ENCODE measurements around the gene CYP26C1.

Gene CYP26C1

DNA sequence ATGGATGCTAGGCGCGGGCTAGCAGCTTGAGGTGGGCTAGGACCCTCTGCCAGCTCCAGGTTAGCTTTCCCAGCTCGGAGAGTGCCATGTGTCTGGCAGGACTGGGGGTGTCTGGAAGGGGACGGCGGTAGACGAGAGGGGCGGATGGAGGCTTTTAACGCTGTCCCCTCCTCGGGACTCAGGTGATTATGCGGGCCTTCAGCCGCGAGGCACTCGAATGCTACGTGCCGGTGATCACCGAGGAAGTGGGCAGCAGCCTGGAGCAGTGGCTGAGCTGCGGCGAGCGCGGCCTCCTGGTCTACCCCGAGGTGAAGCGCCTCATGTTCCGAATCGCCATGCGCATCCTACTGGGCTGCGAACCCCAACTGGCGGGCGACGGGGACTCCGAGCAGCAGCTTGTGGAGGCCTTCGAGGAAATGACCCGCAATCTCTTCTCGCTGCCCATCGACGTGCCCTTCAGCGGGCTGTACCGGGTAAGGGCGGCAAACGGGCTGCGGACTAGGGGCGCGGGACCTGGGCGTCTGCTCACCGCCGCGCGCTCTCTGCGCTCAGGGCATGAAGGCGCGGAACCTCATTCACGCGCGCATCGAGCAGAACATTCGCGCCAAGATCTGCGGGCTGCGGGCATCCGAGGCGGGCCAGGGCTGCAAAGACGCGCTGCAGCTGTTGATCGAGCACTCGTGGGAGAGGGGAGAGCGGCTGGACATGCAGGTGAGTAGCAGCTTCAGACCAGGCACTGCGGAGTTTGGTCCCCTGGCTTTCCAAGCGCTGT is 14.2 kb downstream of the CYP26C1 start:
- in situ Hi-C loops (cut with MboI; ENCODE audit: low pct_unique_long_range_greater_than_20kb, low sequenced_read_pairs) = loop anchor here (25.0 kb wide), 1 partner anchor 263 kb away; no protein-coding TSS in a partner anchor

DNA sequence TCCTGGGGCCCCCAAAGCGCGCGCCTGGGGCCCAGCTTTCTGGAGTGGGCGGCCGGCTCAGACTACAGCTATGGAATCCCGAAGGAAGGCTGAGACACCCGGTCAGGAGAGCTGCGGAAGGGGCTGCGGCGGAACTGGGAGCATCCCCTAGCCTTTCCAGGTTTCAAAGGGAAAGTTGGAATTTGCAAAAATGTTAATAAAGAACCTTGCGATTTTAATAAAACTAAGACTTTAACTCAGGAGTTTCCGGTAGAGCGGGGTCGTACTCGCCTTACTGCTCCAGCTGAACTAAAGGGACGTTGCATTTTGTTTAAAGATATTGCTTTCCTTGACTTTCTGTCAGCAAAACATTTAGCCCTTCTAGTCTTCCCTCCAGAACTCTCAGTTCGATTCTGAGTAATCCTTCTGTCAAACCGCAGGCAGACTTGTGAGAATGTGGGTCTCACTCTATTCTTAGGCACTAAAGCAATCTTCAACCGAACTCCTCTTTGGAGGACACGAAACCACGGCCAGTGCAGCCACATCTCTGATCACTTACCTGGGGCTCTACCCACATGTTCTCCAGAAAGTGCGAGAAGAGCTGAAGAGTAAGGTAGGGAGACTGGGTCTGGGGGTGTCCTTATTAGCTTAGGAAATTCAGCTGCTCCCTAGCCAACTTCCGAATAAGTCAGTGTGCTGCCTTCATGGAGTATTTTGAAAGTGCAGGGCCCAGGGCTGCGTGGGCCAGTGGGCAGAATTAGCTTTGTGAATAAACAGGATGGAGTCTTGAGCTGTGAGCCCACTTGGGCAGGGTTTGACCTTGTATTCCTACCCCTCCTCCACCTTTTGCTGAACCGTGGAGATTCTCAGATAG is 15.0 kb downstream of the CYP26C1 start:
- no peak for DNase-seq
- in situ Hi-C loops (cut with MboI; ENCODE audit: low pct_unique_long_range_greater_than_20kb, low sequenced_read_pairs) = loop anchor here (25.0 kb wide), 1 partner anchor 262 kb away; no protein-coding TSS in a partner anchor

More for the DNA sequence above, 14.2 kb downstream of the CYP26C1 start:
- no peak for DNase-seq

DNA sequence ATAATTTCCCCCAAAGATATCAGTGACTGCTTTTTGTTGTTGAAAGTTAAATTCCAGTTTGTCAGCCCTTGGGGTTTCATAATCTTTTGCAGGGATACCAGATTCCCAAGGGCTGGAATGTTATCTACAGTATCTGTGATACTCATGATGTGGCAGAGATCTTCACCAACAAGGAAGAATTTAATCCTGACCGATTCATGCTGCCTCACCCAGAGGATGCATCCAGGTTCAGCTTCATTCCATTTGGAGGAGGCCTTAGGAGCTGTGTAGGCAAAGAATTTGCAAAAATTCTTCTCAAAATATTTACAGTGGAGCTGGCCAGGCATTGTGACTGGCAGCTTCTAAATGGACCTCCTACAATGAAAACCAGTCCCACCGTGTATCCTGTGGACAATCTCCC is 16.3 kb downstream of the CYP26C1 start:
- in situ Hi-C loops (cut with MboI; ENCODE audit: low pct_unique_long_range_greater_than_20kb, low sequenced_read_pairs) = loop anchor here (25.0 kb wide), 1 partner anchor 260 kb away; no protein-coding TSS in a partner anchor
- no peak for DNase-seq

DNA sequence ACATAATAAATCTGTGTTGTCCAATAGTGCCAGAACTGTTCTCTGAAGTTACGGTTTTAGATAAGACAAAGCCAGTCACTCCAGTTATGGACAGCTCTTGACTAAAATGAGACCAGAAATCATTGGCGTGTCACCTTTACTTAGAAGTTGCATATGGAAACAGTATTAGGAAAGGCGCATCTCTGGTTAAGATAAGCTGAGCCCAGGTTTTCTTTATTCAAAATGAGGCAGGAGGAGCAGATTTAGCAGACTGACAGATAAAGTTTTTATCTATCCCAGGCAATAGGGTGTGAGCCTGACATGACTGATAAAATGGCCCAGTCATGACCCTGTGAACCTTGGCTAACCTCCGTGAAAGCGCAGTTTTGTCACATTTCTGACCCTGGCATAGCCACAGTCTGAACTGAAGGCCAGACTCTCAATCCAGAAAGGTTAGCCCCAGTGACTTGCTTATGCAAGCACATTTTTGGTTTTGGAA is 17.3 kb downstream of the CYP26C1 start:
- in situ Hi-C loops (cut with MboI; ENCODE audit: low pct_unique_long_range_greater_than_20kb, low sequenced_read_pairs) = loop anchor here (25.0 kb wide), 1 partner anchor 259 kb away; no protein-coding TSS in a partner anchor
- DNase-seq = no peak

DNA sequence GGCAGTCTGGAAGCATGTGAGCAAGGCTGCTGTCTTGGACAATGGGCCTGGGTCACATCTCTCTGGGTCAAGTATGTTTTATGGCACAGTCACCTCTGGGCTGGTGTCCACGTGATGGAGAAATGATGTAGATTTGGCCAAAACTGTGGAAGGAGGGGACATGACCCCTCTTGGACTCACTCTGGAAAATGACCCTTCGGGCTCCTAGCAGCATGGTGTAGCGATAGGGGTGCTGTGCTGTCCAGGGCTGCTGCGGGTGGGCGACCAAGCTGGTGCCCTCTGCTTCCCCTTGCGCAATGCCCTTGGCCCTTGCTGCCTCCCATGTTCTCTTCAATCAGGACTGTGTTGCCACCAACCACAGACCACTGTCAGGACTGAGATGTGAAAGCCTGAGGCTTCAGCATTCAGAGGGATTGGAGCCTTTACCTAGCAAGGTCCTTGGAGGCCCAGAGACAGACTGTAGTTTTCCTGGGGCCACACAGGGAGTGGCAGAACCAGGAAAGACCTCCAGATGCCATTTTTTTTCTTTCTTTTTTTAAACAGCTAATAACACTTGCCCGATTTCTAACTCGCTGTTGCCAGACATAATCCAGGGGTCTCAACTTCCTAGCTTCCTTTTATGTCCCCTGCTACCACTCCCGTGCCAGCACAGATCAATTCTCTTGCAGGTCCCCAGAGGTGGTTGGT is 19.2 kb downstream of the CYP26C1 start:
- in situ Hi-C loops (cut with MboI; ENCODE audit: low pct_unique_long_range_greater_than_20kb, low sequenced_read_pairs) = loop anchor here (25.0 kb wide), 1 partner anchor 257 kb away; no protein-coding TSS in a partner anchor
- DNase-seq = no peak

DNA sequence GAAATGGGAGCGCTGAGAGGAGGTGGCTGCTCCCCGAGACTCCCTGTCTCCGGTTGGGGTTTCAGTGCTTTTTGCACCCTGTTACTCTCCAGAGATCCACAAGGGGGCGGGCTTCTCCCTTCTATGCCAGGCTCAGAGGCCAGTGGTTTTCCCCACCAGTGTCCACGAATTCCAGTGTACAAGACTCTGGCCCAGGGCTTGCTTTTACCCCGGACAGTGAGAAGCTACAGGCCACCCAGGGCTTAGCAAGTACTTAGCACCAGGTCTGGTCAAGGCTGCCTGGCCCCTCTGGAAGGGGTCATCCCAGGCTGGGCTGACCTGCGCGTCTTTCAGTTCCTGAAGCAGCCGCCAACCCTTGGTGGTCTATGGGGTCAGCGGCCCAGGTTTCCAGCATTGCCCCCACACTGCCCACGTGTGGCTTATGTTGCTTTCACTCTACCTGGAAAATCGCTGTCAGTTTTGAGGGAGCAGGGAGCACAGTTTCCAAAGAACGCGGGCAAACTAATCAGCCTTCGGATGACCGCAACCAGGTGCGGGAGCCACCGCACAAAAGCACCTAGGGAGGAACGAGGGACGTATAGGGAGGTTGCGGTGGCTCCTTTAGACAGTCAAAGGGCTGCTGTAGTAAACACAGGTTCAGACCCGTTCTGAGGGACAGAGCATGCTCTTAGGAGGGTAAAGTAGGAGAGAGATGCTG is 19.9 kb downstream of the CYP26C1 start:
- in situ Hi-C loops (cut with MboI; ENCODE audit: low pct_unique_long_range_greater_than_20kb, low sequenced_read_pairs) = loop anchor here (25.0 kb wide), 1 partner anchor 257 kb away; no protein-coding TSS in a partner anchor
- DNase-seq = peak; percentile 64

DNA sequence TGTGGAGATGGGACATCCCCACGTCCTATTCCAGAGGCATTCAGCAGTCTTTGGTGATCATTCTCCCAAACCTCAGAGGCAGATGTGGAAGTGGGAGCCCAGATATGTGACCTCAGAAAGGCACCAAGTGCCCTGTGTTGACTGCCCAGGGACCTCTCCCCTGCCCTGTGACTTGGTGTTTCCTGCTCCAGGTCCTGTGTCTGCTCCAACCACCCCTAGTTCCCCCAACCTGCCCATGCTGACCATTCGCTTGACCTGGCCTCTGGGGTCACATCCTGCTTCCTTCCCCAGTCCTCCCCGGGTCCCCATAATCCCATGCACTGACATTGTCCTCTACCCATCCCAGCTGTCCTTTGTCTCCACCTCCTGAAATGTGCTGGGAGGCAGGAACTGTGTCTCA is 20.7 kb downstream of the CYP26C1 start:
- in situ Hi-C loops (cut with MboI; ENCODE audit: low pct_unique_long_range_greater_than_20kb, low sequenced_read_pairs) = loop anchor here (25.0 kb wide), 1 partner anchor 256 kb away; no protein-coding TSS in a partner anchor

DNA sequence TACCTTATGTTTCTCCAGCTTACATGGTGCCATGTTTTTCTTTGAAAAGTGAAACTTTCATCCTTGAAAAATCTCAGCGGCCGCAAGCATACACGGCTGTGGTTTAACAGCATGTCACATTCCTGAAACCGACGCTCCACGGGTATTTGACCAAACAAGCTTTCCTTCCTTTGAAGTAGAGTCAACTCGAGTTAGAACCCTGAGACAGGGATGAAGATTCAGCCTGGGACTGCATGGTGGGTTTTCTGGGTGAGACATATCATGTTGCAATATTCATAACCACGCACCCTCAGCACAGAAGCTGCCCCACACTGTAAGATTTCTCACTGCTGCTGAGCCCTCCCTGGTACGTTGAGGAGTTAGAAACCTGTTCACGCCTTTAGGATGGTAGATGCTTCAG is 21.2 kb downstream of the CYP26C1 start:
- in situ Hi-C loops (cut with MboI; ENCODE audit: low pct_unique_long_range_greater_than_20kb, low sequenced_read_pairs) = loop anchor here (25.0 kb wide), 1 partner anchor 255 kb away; no protein-coding TSS in a partner anchor

More for the DNA sequence above, 20.7 kb downstream of the CYP26C1 start:
- no peak for DNase-seq

DNA sequence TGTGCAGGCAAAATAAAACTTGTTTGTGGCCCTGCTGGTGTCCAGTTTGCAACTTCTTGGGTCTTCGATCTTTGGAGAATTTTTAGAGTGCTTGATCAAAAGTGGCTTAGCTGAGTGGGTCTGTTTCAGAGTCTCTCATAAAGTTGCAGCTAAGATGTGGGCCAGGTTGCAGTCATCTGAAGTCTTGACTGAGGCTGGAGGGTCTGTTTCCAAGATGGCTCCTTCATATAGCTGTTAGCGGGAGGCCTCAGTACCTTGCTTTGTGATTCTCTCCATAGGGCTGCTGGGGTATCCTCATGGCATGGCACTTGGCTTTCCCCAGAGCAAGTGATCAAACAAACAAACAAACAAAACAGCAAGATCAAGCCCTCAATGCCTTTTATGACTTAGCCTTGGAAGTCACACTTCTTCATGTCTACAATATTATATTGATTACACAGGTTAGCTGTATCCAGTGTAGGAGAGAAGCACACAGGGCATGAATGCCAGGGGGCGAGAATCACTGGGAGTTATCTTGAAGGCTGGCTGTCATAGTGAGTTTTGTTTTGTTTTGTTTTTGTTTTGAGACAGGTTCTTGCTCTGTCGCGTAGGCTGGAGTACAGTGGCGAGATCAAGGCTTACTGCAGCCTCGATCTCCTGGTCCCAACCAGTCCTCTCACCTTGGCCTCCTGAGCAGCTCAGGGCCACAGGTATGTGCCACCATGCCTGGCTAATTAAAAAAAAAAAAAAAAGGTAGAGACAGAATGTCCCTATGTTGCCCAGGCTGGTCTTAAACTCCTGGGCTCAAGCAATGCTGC is 23.3 kb downstream of the CYP26C1 start:
- DNase-seq = no peak
- in situ Hi-C loops (cut with MboI; ENCODE audit: low pct_unique_long_range_greater_than_20kb, low sequenced_read_pairs) = loop anchor here (25.0 kb wide), 1 partner anchor 253 kb away; no protein-coding TSS in a partner anchor

More for the DNA sequence above, 21.2 kb downstream of the CYP26C1 start:
- no peak for DNase-seq

DNA sequence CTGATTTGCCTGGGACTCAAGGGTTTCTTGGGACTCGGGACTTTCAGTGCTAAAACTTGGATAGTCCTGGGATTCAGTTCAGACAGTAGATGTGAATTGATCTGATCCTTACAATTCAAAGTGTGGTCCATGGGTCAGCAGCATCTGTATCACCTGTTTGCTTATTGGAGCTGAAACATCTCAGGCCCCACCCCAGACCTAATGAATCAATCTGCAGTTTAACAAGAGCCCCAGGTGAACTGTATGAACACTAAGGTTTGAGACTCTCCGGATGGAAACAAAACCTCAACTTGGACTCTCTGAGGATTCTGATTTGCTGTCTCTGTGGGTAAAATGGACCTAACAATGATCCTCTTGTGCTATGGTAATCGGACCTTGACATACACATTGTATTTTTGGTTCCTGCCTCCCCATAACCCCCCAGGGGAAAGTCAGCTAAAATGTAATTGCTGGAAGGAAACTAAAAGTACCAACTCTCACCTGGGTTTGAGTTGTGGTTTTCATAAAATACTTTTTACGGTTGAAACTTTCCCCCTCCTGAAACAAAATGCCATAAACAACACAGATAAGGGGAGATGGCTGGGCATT is 24.8 kb downstream of the CYP26C1 start:
- no peak for DNase-seq
- in situ Hi-C loops (cut with MboI; ENCODE audit: low pct_unique_long_range_greater_than_20kb, low sequenced_read_pairs) = loop anchor here (25.0 kb wide), 1 partner anchor 252 kb away; no protein-coding TSS in a partner anchor

DNA sequence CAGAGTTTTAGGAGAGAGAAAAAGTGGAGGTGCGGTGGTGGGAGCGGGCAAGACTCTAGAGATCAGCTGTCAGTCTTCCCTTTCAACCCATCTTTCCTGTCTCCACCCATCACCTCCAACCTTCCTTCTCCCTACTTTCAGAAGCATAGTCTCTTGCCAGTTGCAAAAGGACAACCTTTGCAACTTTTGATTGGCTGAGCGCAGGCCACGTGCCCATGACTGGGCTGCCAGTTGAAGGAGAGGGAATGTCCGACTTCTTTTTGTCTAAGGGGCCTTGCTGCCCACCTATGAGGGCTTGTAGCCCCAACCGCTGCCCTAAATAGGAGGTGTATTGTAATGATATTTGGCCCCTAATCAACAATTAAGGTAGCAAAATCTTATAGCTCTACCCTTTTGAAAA is 25.7 kb downstream of the CYP26C1 start:
- in situ Hi-C loops (cut with MboI; ENCODE audit: low pct_unique_long_range_greater_than_20kb, low sequenced_read_pairs) = loop anchor here (25.0 kb wide), 1 partner anchor 251 kb away; no protein-coding TSS in a partner anchor

DNA sequence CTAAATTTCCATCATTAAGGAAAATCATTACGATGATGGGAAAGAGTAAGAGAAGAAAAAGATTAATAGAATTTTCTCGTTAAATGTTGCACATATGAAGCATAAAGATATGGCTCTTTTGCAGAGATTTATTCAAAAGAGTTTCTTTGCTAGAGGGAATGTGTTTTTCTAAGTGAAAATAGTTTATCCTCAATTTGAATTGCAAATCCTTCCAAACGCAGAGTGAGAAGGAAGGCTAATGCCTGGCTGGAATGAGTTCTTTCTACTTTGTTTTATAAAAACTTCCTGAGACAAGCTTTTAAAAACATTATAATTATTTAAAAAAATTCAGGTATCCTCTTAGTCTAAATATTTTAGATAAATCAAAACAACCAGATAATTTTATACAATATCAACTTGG is 27.2 kb downstream of the CYP26C1 start:
- in situ Hi-C loops (cut with MboI; ENCODE audit: low pct_unique_long_range_greater_than_20kb, low sequenced_read_pairs) = loop anchor here (25.0 kb wide), 1 partner anchor 249 kb away; no protein-coding TSS in a partner anchor
- DNase-seq = no peak

More for the DNA sequence above, 25.7 kb downstream of the CYP26C1 start:
- DNase-seq = no peak

DNA sequence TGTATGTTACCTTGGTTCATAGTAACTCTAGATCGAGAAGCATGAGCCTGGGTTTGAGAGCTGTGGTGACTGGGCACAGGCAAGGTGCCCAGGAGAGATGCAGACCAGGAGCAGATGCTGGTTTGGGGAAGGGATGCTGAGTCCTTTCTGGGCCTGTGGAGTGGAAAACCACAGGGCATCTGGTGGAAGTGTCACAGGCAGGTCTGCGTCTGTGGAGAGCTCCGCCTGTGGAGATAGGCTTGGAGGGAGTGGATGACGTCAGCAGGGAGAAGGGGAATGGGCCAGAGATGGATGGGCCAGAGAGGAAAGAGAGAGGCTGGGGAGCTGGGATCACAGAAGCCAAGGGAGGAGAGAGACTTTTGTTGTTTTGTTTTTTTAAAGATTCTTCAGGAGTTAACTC is 27.9 kb downstream of the CYP26C1 start:
- in situ Hi-C loops (cut with MboI; ENCODE audit: low pct_unique_long_range_greater_than_20kb, low sequenced_read_pairs) = loop anchor here (25.0 kb wide), 1 partner anchor 249 kb away; no protein-coding TSS in a partner anchor
- DNase-seq = no peak

DNA sequence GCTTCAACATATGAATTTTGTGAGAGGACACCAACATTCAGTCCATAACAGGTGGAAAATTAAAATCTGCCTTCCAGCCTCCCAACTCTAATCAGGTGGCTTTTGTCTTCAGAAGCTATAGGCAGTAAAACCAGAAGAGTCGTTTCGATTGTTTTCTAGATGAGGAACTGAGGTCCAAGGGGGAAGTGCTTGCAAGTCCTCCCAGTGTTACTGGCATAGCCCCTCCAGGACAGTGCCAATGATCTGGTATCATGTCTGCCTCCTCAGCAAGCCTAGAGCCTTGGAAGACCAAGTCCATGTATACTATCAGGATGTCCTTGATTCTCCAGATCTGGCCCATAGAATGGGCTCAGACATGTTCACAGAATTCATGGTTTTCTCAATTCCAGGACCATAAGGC is 30.0 kb downstream of the CYP26C1 start:
- DNase-seq = no peak
- in situ Hi-C loops (cut with MboI; ENCODE audit: low pct_unique_long_range_greater_than_20kb, low sequenced_read_pairs) = loop anchor here (25.0 kb wide), 1 partner anchor 247 kb away; no protein-coding TSS in a partner anchor

DNA sequence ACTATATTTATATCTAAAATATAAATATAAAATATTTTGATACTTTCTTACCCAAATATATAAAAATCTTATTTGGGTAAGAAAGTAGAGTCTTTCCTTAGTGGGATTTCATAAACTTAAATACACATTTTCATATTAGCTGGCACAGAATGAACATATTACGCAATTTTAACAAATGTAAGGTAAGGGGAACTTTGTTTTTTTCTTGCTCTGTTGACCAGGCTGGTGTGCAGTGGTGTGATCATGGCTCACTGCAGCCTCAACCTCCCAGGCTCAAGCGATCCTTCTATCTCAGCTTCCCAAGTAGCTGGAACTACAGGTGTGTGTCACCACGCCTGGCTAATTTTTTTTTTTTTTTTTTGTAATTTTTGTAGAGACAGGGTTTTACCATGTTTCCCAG is 31.4 kb downstream of the CYP26C1 start:
- no peak for DNase-seq
- in situ Hi-C loops (cut with MboI; ENCODE audit: low pct_unique_long_range_greater_than_20kb, low sequenced_read_pairs) = loop anchor here (25.0 kb wide), 1 partner anchor 245 kb away; no protein-coding TSS in a partner anchor

DNA sequence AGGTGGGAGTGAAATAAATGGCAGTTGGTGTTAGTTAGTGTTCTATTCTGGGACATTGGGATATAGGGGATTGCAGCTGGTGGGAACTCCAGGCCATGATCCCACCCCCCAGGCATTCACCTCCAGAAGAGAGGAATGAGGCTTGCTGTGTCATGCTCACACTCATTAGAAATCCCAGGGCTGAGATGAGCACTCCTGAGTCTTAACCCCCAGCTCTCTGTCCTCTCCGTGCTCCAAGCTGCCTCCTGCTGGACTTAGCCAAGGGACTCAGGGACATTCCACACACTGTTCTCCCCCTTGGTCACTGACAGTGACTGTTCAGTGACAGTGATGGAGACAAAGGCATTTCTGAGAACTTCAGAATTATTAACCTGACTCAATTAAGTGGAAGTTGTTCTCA is 34.6 kb downstream of the CYP26C1 start:
- in situ Hi-C loops (cut with MboI; ENCODE audit: low pct_unique_long_range_greater_than_20kb, low sequenced_read_pairs) = loop anchor here (25.0 kb wide), 1 partner anchor 242 kb away; no protein-coding TSS in a partner anchor
- no peak for DNase-seq

DNA sequence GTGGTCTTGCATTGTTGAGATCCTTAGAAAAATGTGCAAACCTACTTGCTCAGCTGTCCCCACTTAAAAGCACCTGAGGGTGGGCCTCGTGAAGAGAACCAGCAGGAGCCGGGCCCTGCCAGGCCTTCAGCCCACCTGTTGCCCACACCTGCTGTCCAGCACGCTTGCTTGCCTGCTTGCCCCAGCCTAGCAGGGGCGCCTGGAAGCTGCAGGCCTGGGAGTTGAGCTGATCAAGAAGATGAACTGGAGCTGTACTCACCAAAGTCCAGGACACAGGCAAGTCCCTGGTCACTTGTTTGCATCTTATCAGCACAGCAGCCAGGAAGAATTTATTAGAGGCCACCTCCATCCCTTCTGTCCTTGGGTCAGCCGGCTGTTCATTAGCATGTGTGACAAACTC is 36.3 kb downstream of the CYP26C1 start:
- in situ Hi-C loops (cut with MboI; ENCODE audit: low pct_unique_long_range_greater_than_20kb, low sequenced_read_pairs) = loop anchor here (25.0 kb wide), 1 partner anchor 240 kb away; no protein-coding TSS in a partner anchor
- no peak for DNase-seq
